HFF-Myc (cell line): ENCODE data around the gene GIN1.

Experiments used
- DNase-seq: peaks from one replicate; pipeline ENCODE4 v3.0.0-alpha.2; 2011; ENCODE audit warnings: low read depth; ENCODE audit errors: extremely low read depth
- H3K4me3 ChIP-seq: replicated peaks from 2 replicates; pipeline ENCODE4 v1.5.1; 2011; ENCODE audit warnings: low read depth, mild to moderate bottlenecking, control low read depth, low read length
- TF ChIP-seq, protein P1 (sequence below): IDR thresholded peaks from 2 replicates; pipeline ENCODE4 v1.5.1; 2012; ENCODE audit warnings: mild to moderate bottlenecking, low read depth, low read length, control low read depth; ENCODE audit errors: missing control alignments

The GIN1 gene

GRCh38 chr5:103110403-103110802 is 9.5 kb downstream of the GIN1 start:
- no peak for DNase-seq
- no peak overlapping the region for H3K4me3 ChIP-seq
- TF ChIP-seq, protein P1, sequence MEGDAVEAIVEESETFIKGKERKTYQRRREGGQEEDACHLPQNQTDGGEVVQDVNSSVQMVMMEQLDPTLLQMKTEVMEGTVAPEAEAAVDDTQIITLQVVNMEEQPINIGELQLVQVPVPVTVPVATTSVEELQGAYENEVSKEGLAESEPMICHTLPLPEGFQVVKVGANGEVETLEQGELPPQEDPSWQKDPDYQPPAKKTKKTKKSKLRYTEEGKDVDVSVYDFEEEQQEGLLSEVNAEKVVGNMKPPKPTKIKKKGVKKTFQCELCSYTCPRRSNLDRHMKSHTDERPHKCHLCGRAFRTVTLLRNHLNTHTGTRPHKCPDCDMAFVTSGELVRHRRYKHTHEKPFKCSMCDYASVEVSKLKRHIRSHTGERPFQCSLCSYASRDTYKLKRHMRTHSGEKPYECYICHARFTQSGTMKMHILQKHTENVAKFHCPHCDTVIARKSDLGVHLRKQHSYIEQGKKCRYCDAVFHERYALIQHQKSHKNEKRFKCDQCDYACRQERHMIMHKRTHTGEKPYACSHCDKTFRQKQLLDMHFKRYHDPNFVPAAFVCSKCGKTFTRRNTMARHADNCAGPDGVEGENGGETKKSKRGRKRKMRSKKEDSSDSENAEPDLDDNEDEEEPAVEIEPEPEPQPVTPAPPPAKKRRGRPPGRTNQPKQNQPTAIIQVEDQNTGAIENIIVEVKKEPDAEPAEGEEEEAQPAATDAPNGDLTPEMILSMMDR, result no peak

DNA sequence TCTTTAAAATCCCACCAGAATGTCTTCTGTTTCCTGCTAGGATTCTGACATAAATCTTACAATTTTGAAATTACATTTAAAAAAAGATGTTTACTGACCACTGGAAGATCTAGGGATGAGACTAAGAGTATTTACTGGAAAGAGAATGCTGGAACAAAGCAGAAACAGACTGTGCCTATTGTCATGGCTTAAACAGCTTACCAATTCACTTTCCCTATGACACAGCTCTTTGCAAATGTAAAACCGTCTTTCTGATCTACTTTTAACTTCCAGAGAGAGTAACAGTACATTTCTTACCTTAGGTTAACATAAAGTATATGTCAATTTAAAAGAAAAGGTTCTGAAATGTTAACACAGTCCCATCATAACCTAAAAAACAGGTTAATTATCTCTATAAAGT is 10.7 kb downstream of the GIN1 start:
- TF ChIP-seq, protein P1, result no peak
- DNase-seq, result no peak
- H3K4me3 ChIP-seq, result no peak overlapping the region

DNA sequence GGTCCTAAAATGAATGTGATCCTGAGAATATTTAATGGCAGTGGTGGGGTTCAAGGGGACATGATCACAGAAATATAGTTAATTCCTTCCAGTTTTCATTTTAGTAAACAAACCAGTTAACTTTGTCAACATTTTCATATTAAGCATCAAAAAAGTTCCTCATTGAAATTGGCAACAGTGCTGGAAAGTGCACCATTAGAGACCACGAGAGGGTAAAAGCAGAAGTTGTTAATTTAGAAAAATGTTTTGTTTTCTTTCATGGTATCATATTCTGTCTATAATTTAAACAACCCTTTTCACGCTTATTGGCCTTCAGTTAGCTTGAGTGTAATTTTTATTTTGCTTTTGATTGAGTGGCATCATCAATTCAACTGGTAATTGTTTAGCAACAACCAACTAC is 11.9 kb downstream of the GIN1 start:
- no peak for DNase-seq
- H3K4me3 ChIP-seq, result no peak overlapping the region
- TF ChIP-seq, protein P1, result no peak

GRCh38 chr5:103102234-103102633 is 17.7 kb downstream of the GIN1 start:
- TF ChIP-seq, protein P1, result no peak
- DNase-seq, result no peak
- no peak overlapping the region for H3K4me3 ChIP-seq

DNA sequence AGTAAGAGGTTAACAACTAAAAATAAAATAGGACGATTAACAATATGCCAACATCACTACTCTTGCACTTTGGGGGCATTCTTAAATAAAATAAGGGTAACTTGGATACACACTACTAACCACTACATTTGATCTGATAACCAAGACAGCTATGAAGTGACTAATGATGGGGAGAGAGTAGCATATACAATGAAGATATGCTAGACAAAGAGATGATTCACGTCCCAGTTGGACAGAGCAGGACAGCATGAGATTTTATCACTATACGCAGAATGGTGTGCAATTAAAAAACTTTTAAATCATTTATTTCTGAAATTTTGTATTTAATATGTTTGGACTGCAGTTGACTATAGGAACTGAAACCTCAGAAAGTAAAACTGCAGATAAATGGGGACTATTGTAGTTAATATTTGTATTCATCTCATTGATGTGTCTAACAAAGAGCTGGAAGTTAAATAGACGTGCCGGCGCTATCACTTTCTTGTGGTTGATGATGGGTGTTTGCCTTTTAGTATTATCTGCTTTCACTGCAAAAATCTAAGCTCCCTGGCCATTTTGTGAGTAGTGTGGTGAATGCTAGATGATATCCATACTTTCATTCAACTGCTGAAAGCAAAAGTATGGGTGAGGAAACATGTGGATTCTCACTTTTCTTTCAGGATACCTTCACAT is 18.7 kb downstream of the GIN1 start:
- TF ChIP-seq, protein P1, result no peak
- DNase-seq, result no peak

GRCh38 chr5:103098993-103099392 is 20.9 kb downstream of the GIN1 start:
- no peak for DNase-seq
- no peak overlapping the region for H3K4me3 ChIP-seq
- TF ChIP-seq, protein P1, result no peak

More for the DNA sequence above, 18.7 kb downstream of the GIN1 start:
- H3K4me3 ChIP-seq, result no peak overlapping the region

DNA sequence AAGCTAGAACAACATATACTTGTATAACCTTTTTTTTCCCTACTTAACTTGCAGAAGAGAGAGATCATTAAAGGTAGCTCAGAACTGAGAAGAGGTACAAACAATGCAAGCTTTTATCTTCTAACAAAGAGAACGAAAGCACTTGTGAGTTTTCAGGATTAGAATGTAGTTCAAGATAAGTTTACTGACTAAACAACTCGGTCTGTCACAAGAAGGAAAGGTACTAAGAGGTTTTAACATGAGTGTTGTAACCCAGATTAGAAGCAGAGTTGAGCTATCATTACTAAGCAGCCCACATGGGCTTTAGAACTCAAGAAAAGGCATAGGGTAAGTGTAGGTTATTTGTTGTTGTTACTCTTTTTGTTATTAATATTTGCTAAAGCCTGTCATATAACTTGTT is 25.2 kb downstream of the GIN1 start:
- no peak overlapping the region for H3K4me3 ChIP-seq
- DNase-seq, result no peak
- TF ChIP-seq, protein P1, result no peak
